ENCODE measurements around the gene ACTA2. TPM values are rescaled to one million over a fixed set of nuclear protein-coding genes. Genes with fewer than 3 reads are reported as not detected.

Gene ACTA2
- total RNA-seq, 4 donors from 2014 or later: 73.6 to 123 (median 115) TPM

DNA sequence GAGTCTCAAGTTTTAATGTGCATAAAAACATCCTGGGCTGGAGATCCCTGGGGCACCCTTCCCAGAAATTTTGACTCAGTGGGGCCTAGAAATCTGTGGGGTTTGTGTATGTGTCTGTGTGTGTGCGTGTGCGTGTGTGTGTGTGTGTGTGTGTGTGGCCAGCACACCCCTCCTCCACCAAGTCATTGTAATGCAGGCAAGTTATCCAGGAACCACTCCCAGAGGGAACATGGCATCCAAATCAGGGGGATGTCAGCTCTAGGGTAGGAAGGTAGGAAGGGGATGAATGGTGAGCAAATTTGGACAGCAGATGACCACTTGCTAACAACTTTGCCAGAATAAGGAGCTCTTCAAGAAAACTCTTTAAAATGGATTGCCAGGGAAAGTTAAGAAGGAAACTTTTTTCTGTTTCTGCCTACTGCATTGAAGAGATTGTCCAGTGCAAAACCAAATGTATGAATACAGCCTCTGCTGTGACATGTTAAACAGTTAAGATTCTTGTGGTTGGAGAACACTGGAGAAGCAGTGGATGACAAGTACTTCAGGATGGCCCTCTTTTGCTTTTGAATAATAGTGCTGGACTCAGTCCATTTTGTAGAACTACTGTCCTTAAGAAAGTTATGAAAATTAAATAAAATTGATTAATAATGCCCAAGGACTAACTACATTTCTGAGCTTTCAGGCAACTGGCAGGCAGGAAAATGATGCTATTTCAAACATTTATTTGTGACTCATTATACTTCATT, 60.2 kb downstream of the ACTA2 start:
- TF ChIP-seq, protein P1, sequence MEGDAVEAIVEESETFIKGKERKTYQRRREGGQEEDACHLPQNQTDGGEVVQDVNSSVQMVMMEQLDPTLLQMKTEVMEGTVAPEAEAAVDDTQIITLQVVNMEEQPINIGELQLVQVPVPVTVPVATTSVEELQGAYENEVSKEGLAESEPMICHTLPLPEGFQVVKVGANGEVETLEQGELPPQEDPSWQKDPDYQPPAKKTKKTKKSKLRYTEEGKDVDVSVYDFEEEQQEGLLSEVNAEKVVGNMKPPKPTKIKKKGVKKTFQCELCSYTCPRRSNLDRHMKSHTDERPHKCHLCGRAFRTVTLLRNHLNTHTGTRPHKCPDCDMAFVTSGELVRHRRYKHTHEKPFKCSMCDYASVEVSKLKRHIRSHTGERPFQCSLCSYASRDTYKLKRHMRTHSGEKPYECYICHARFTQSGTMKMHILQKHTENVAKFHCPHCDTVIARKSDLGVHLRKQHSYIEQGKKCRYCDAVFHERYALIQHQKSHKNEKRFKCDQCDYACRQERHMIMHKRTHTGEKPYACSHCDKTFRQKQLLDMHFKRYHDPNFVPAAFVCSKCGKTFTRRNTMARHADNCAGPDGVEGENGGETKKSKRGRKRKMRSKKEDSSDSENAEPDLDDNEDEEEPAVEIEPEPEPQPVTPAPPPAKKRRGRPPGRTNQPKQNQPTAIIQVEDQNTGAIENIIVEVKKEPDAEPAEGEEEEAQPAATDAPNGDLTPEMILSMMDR (IDR thresholded peaks at IDR 0.05; ENCODE audit: low read depth): no peak

DNA sequence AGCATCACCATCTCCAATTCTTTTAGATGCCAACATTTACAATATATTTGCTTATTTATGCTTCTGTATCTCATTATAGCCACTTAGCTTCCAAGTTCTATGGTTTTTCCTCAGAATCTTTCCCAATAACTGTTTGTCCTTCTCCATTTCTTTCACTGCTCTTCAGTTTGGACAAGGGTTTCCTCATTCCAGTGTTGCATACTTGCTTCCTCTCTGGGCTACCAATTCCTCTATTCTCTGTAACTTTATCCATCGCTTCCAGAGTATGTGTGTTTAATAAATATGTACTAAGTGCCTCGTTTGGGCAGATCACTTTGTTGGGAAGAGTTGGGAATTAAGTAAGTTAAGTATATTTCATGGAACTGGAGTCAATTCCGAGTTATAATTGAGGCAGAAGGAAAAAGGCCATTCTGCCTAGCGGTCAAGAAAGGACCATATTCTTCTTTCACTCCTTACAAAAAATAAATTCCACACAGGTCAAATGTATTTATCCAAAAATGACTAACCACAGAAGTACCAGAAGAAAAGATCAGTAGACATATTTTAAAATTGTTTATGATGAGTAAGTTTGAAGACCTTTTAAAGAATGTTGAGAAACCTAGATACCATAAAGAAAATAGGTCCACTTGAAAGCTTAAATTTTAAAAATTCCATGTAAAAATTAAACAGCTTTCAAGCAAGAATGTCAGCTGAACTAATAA, 61.7 kb downstream of the ACTA2 start:
- TF ChIP-seq, protein P1 (IDR thresholded peaks at IDR 0.05; ENCODE audit: low read depth): no peak

DNA sequence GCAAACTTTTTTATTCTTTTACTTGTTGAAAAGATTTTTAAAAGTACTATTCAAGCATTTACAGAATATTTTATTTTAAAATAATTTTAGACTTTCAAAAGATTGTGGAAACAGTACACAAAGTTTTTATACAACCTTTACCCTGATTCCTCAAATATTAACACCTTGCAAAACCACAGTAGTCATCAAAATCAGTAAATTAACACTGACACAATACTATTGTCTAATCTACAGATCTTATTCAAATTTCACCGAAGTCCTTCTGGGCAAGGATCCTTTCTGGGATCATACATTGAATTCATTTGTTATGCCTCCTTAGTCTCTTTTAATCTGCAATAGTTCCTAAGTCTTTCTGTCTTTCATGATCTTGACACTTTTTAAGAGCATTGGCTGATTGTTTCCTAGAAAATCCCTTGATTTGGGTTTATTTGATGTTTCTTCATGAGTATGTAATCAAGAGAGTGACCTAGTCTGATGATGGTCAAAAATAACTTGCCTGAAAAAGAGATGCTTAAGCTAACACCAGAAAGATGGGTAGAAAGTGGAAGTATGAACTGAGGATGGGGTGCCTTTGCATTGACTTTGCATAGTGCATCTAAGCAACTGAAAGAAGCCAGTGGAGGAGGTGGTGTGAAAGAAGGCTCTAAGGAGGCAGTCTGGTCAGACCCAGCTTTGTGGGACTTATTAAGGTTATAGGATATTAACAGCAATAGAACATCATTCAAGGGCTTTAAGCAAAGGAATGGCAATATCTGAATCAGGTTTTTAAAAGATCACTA, 62.8 kb downstream of the ACTA2 start:
- TF ChIP-seq, protein P1 (IDR thresholded peaks at IDR 0.05; ENCODE audit: low read depth): no peak

DNA sequence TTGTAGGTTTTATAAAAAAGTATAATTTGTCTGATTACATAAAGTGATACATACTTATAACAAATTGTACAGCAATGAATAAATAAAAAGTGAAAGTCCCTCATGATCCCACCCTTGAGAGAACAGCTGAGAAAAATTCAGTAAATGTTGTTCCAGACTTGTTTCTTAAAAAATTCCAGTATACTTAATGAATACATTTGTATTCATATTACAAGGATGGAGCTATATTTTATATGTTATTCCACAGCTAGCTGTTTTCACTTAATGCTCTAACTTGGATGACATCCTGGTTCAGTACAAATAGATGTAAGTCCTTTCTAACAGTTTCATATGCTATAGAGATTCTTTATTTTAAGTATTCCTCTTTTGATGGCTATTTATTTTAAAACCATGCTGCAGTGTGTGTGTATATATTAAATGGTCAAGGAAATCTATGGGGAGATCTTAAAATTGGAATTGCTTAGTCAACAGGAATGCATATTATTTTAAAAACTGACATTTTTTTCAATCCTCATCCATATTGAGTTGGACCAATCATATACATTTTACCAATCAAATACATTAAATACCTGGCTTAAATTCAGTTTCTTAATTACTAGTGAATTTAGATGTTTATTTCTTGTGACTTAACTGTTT, 63.6 kb downstream of the ACTA2 start:
- TF ChIP-seq, protein P1 (IDR thresholded peaks at IDR 0.05; ENCODE audit: low read depth): no peak

DNA sequence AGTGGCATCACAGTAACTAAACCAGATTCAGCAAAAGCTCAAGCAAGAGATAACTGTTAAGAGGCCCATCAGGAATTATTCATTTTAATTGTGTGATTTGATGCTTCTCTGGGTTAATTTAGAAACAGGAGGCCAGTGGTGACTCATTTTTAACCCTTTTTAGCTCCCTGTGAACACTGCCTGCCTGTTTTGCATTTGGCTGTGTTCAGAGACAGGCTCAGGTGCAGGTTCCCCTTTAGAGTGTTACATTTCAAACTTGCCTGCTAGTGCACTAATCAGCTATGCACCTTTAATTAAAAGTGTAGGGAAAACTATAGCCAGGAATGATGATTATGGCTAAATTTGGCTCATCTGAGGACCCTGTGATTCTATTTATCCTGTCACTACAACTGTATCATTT, 66.0 kb downstream of the ACTA2 start:
- TF ChIP-seq, protein P1 (IDR thresholded peaks at IDR 0.05; ENCODE audit: low read depth): no peak

Small RNA genes lying within 50 kb of the gene (small RNA-seq; reads per million reads assigned to genes)
- not detected for gene RF02116

Other genes starting within 250 kb of the ACTA2 start
- gene LIPK, start 246.5 kb downstream of the ACTA2 start, total RNA-seq: not detected
- 1 to 10 TPM in 1 of 4 donors, not detected in 3; 1.7 TPM for gene LIPN, start 192.8 kb downstream of the ACTA2 start, total RNA-seq
- gene LIPM, start 150.0 kb downstream of the ACTA2 start, total RNA-seq: not detected
- under 1 TPM in 1 of 4 donors, not detected in 3; 0.44 TPM for gene ANKRD22, start 100.9 kb downstream of the ACTA2 start, total RNA-seq
- gene STAMBPL1, start 72.5 kb downstream of the ACTA2 start, total RNA-seq: 10 to 100 TPM in 3 of 4 donors, 1 to 10 TPM in 1; 7.5 to 31.3 (median 14.8) TPM
- gene FAS, start 38.0 kb upstream of the ACTA2 start, total RNA-seq: 10 to 100 TPM in 3 of 4 donors, 1 to 10 TPM in 1; 10.0 to 27.2 (median 23.6) TPM

All from subcutaneous adipose tissue (tissue), 4 donors.